Articular chondrocyte of knee joint (primary cell): ENCODE measurements around the gene TBCE. TPM values are rescaled to one million over a fixed set of nuclear protein-coding genes. Genes with fewer than 3 reads are reported as not detected.

Experiments used
- small RNA-seq: library from RNA; depleted of rRNA; stranded (forward); fragments of <200 nt; gene quantifications from one replicate; pipeline ENCODE3, GENCODE V24; 2012
- total RNA-seq: library from RNA; depleted of rRNA; stranded (reverse); fragments of >200 nt; gene quantifications from 2 replicates; pipeline ENCODE4 v1.2.3, GENCODE V29; 2012

Gene TBCE, protein sequence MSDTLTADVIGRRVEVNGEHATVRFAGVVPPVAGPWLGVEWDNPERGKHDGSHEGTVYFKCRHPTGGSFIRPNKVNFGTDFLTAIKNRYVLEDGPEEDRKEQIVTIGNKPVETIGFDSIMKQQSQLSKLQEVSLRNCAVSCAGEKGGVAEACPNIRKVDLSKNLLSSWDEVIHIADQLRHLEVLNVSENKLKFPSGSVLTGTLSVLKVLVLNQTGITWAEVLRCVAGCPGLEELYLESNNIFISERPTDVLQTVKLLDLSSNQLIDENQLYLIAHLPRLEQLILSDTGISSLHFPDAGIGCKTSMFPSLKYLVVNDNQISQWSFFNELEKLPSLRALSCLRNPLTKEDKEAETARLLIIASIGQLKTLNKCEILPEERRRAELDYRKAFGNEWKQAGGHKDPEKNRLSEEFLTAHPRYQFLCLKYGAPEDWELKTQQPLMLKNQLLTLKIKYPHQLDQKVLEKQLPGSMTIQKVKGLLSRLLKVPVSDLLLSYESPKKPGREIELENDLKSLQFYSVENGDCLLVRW
- 29.3 and 30.5 TPM in 2 replicates for total RNA-seq

DNA sequence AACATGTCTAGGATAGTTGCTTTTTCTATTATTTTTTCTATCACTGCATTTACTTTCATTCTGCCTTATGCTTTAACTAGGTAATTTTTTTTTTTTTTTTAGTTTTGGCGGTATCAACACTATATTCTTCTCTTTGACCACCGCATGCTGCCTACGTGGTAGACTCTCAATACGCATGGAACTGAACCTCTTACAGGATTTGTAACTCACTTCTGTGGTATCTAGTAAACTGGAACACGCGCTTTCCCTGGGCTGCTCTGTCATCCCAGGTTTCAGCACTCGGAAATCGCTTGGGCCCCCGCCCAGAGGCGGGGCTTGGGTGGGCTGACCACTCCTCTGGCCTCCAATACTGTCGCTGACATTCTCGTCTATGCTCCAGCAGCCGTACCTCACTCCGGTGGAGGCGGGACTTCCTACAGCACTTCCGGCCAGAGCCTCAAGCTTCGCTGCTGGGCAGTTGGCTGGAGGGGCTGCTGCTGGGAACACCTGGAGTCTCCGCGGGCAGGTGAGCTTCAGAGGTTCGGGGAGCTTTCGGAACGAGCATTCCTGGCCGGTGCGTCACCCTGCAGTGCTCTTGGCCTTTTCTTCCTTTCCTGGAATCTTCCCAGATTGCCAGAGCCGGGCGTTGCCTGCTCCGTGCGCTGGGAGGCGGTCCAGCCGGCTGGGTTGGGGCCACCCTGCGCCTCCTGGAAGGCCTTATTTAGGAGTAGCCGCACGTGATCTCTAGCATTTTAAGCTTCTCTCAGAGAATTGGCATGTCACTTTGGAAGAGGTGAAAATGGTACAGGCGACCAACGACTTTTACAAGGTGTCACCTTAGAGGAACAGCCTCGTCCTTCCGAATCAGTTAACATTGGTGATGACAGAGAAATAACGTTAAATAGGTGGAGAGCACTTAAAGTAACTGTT is at the start of gene TBCE:
Gene TBCE, plus strand, starts transcription at position 428 of the 909 bp plus-strand sequence. CDS start 12,623 bp downstream, outside the sequence.

DNA sequence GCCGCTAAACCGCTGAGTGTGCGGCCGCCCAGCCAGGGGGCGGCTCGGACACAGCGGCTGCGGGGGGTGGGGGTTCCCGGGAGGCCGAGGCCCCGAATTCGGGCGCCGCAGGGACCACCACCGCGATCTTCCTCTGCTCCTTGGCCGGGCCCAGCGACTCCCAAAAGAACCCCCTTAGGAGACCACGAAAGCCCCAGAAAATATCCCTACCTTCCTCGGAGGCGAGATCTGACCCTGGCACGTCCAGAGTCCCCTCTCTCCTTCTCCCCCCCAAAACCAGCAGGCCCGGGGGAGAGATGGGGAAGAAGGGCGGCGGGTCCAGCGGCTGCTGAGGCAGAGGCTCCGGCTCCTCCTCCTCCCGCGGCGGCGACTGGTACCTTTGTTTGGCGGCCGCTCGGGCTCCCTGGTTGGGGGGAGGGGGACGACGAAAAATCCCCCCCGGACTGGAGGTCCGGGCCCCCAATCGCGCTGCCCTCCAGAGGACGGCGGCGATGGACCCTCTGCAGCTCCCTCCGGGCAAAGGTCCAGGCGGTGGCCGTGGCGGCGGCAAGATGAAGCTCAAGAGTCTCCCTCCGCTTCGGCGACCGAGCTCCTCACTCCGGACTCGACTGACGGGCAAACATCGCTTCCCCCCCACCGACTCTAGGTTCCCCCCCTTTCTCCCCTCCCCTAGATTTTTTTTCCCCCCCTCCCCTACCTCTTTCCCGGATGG is 39.5 kb upstream of the TBCE start, which contains the start of gene ARID4B:
Gene ARID4B, minus strand, starts transcription at position 621 of the 712 bp plus-strand sequence. CDS start 1,260 bp downstream, outside the sequence.

GRCh38 chr1:235328271-235329138 is 38.7 kb upstream of the TBCE start, which contains the start of gene GGPS1:
TSS of gene GGPS1 (plus strand) at chr1:235328570. CDS start at chr1:235335265, 6,695 bp downstream.

Small RNA genes lying within 50 kb of the gene (small RNA-seq; reads per million reads assigned to genes)
- gene AL391994.1: not detected
- gene RPS21P1: not detected

Other genes with a start within 250 kb of the TBCE start
- gene TOMM20, start 238.6 kb upstream of the TBCE start, total RNA-seq: 115 and 124 TPM in 2 replicates
- gene RBM34, start 206.2 kb upstream of the TBCE start, total RNA-seq: 67.4 and 71.0 TPM in 2 replicates
- 34.6 and 39.3 TPM in 2 replicates for gene ARID4B, start 39.2 kb upstream of the TBCE start, total RNA-seq
- 43.1 and 47.5 TPM in 2 replicates for gene GGPS1, start 38.9 kb upstream of the TBCE start, total RNA-seq
- gene B3GALNT2, start 137.0 kb downstream of the TBCE start, total RNA-seq: 36.3 and 43.5 TPM in 2 replicates